HG02588 (cell line): ENCODE measurements around the gene UGT1A4.

ENCODE experiments used
- ATAC-seq: cut with Tn5 transposase; IDR thresholded peaks from one replicate; pipeline ENCODE4 v1.9.1; 2021; ENCODE audit warnings: mild to moderate bottlenecking, moderate library complexity; ENCODE audit not compliant: unreplicated experiment

The UGT1A4 gene

GRCh38 chr2:233779722-233780121, 61.2 kb downstream of the UGT1A4 start:
- no peak for ATAC-seq

- no peak for ATAC-seq
Measured at GRCh38 chr2:233780771-233781170, 62.2 kb downstream of the UGT1A4 start.

GRCh38 chr2:233789554-233789953, 71.0 kb downstream of the UGT1A4 start:
- no peak for ATAC-seq

- no peak for ATAC-seq
Measured at GRCh38 chr2:233791151-233791882, 72.8 kb downstream of the UGT1A4 start.

GRCh38 chr2:233791883-233792329, 73.4 kb downstream of the UGT1A4 start:
- no peak for ATAC-seq

GRCh38 chr2:233792720-233793119, 74.2 kb downstream of the UGT1A4 start:
- ATAC-seq = no peak

GRCh38 chr2:233793465-233794127, 75.1 kb downstream of the UGT1A4 start:
- no peak for ATAC-seq

GRCh38 chr2:233794128-233794658, 75.7 kb downstream of the UGT1A4 start:
- no peak for ATAC-seq

GRCh38 chr2:233795735-233796171, 77.2 kb downstream of the UGT1A4 start:
- ATAC-seq = no peak

- ATAC-seq = no peak
Measured at GRCh38 chr2:233796254-233796653, 77.7 kb downstream of the UGT1A4 start.

- ATAC-seq = no peak
Measured at GRCh38 chr2:233798335-233799086, 80.0 kb downstream of the UGT1A4 start.

- ATAC-seq = no peak
Measured at GRCh38 chr2:233799087-233799665, 80.6 kb downstream of the UGT1A4 start.

- ATAC-seq = no peak
Measured at GRCh38 chr2:233799716-233800115, 81.2 kb downstream of the UGT1A4 start.

GRCh38 chr2:233800208-233800607, 81.7 kb downstream of the UGT1A4 start:
- no peak for ATAC-seq

- no peak for ATAC-seq
Measured at GRCh38 chr2:233801357-233802131, 83.0 kb downstream of the UGT1A4 start.

- no peak for ATAC-seq
Measured at GRCh38 chr2:233802132-233802815, 83.7 kb downstream of the UGT1A4 start.

- ATAC-seq = no peak
Measured at GRCh38 chr2:233803292-233803911, 84.9 kb downstream of the UGT1A4 start.

- ATAC-seq = no peak
Measured at GRCh38 chr2:233803994-233804393, 85.5 kb downstream of the UGT1A4 start.

- ATAC-seq = no peak
Measured at GRCh38 chr2:233807215-233807865, 88.8 kb downstream of the UGT1A4 start.
